Memory B cell (primary cell): Measurements from ENCODE around the gene PTPN21.
A peak's percentile ranks its signal among the peaks of the same experiment; 100 is the strongest.
"Not testable (repeated sequence)": the region's sequence is repeated elsewhere in the genome, so short reads cannot be mapped to it uniquely, and the experiment has no call there.

ENCODE experiments used
- ATAC-seq: fragments of 150-1000 bp; cut with Tn5 transposase; 2 replicates; pipeline ENCODE4 v1.10.0; 2021; ENCODE audit warnings: low read depth, mild to moderate bottlenecking, moderate library complexity
- DNase-seq, 2 donors: peaks; one replicate each; pipeline ENCODE4 v3.0.0; 2022; ENCODE audit warnings: low spot score in 2 of 2
- H3K27ac Mint-ChIP-seq: one replicate; pipeline ENCODE4 v1.8.0; 2022; ENCODE audit warnings: mild to moderate bottlenecking, moderate library complexity, mixed read lengths
- H3K27me3 Mint-ChIP-seq: one replicate; pipeline ENCODE4 v1.8.0; 2022; ENCODE audit warnings: mixed read lengths
- H3K36me3 Mint-ChIP-seq: one replicate; pipeline ENCODE4 v1.8.0; 2022; ENCODE audit warnings: mild to moderate bottlenecking, mixed read lengths
- H3K4me1 Mint-ChIP-seq: one replicate; pipeline ENCODE4 v1.8.0; 2022; ENCODE audit warnings: mixed read lengths
- H3K4me3 Mint-ChIP-seq: one replicate; pipeline ENCODE4 v1.8.0; 2022; ENCODE audit warnings: mild to moderate bottlenecking, moderate library complexity, mixed read lengths
- H3K9me3 Mint-ChIP-seq: one replicate; pipeline ENCODE4 v1.8.0; 2022; ENCODE audit warnings: mixed read lengths

Gene PTPN21

GRCh38 chr14:88545256-88545655 is 9.6 kb downstream of the PTPN21 start:
- Mint-ChIP-seq H3K4me3 (no peak overlapping the region), H3K27ac (no peak overlapping the region), H3K36me3 (no peaks in the 10 kb centered on the region), H3K9me3 (no peaks in the 10 kb centered on the region), H3K4me1 (no peaks in the 10 kb centered on the region), H3K27me3 (no peaks in the 10 kb centered on the region)
- no peak for DNase-seq
- no peak for ATAC-seq

- H3K27ac Mint-ChIP-seq = no peak overlapping the region
- no peaks in the 10 kb centered on the region for H3K4me1 Mint-ChIP-seq
- H3K27me3 Mint-ChIP-seq = no peaks in the 10 kb centered on the region
- no peak overlapping the region for H3K4me3 Mint-ChIP-seq
- H3K36me3 Mint-ChIP-seq = no peaks in the 10 kb centered on the region
- H3K9me3 Mint-ChIP-seq = no peaks in the 10 kb centered on the region
- ATAC-seq (no peak), DNase-seq (no peak)
Observed at GRCh38 chr14:88542857-88543795, 11.7 kb downstream of the PTPN21 start.

- Mint-ChIP-seq H3K9me3 (no peaks in the 10 kb centered on the region), H3K27me3 (no peaks in the 10 kb centered on the region), H3K4me3 (no peak overlapping the region), H3K27ac (no peak overlapping the region), H3K4me1 (no peaks in the 10 kb centered on the region), H3K36me3 (no peaks in the 10 kb centered on the region)
- ATAC-seq = no peak
- no peak for DNase-seq
Observed at GRCh38 chr14:88541324-88541723, 13.5 kb downstream of the PTPN21 start.

- no peak for ATAC-seq
- no peak for DNase-seq
- Mint-ChIP-seq H3K4me1 (peaks cover 5% of the 10 kb centered on the region), H3K27me3 (no peaks in the 10 kb centered on the region), H3K27ac (no peak overlapping the region), H3K36me3 (no peaks in the 10 kb centered on the region), H3K4me3 (no peak overlapping the region), H3K9me3 (no peaks in the 10 kb centered on the region)
Observed at GRCh38 chr14:88535813-88536212, 19.0 kb downstream of the PTPN21 start.

- no peaks in the 10 kb centered on the region for H3K36me3 Mint-ChIP-seq
- H3K4me3 Mint-ChIP-seq = no peak overlapping the region
- peak; percentile 35 for ATAC-seq
- no peak for DNase-seq
- peaks cover 5% of the 10 kb centered on the region for H3K4me1 Mint-ChIP-seq
- peaks cover 3% of the 10 kb centered on the region for H3K27me3 Mint-ChIP-seq
- peaks cover 5% of the 10 kb centered on the region for H3K9me3 Mint-ChIP-seq
- no peak overlapping the region for H3K27ac Mint-ChIP-seq
Observed at GRCh38 chr14:88535149-88535548, 19.7 kb downstream of the PTPN21 start.

GRCh38 chr14:88533064-88533602 is 21.7 kb downstream of the PTPN21 start:
- H3K4me1 Mint-ChIP-seq = peaks cover 5% of the 10 kb centered on the region
- H3K27ac Mint-ChIP-seq = no peak overlapping the region
- ATAC-seq (no peak), DNase-seq (no peak)
- no peak overlapping the region for H3K4me3 Mint-ChIP-seq
- peaks cover 6% of the 10 kb centered on the region for H3K36me3 Mint-ChIP-seq
- H3K27me3 Mint-ChIP-seq = peaks cover 10% of the 10 kb centered on the region
- H3K9me3 Mint-ChIP-seq = peaks cover 13% of the 10 kb centered on the region

- H3K4me3 Mint-ChIP-seq, ATAC-seq, H3K36me3 Mint-ChIP-seq, H3K27ac Mint-ChIP-seq, DNase-seq, H3K4me1 Mint-ChIP-seq: not testable (repeated sequence)
- Mint-ChIP-seq H3K9me3 (peaks cover 16% of the 10 kb centered on the region), H3K27me3 (peaks cover 18% of the 10 kb centered on the region)
Observed at GRCh38 chr14:88529889-88530288, 24.9 kb downstream of the PTPN21 start.

GRCh38 chr14:88522393-88522792 is 32.4 kb downstream of the PTPN21 start:
- H3K4me3 Mint-ChIP-seq = no peak overlapping the region
- DNase-seq = no peak
- ATAC-seq = no peak
- no peaks in the 10 kb centered on the region for H3K9me3 Mint-ChIP-seq
- no peaks in the 10 kb centered on the region for H3K4me1 Mint-ChIP-seq
- no peak overlapping the region for H3K27ac Mint-ChIP-seq
- H3K27me3 Mint-ChIP-seq = peaks cover 8% of the 10 kb centered on the region
- no peaks in the 10 kb centered on the region for H3K36me3 Mint-ChIP-seq

GRCh38 chr14:88521818-88522217 is 33.0 kb downstream of the PTPN21 start:
- Mint-ChIP-seq H3K4me1 (peaks cover 2% of the 10 kb centered on the region), H3K4me3 (no peak overlapping the region), H3K9me3 (no peaks in the 10 kb centered on the region), H3K27ac (no peak overlapping the region), H3K27me3 (peaks cover 7% of the 10 kb centered on the region), H3K36me3 (no peaks in the 10 kb centered on the region)
- ATAC-seq = no peak
- no peak for DNase-seq

GRCh38 chr14:88519907-88520306 is 34.9 kb downstream of the PTPN21 start:
- no peak for DNase-seq
- no peak for ATAC-seq
- peaks cover 10% of the 10 kb centered on the region for H3K27me3 Mint-ChIP-seq
- peaks cover 4% of the 10 kb centered on the region for H3K4me1 Mint-ChIP-seq
- H3K27ac Mint-ChIP-seq = no peak overlapping the region
- H3K4me3 Mint-ChIP-seq = no peak overlapping the region
- H3K9me3 Mint-ChIP-seq = no peaks in the 10 kb centered on the region
- H3K36me3 Mint-ChIP-seq = no peaks in the 10 kb centered on the region

GRCh38 chr14:88518592-88519512 is 36.0 kb downstream of the PTPN21 start:
- Mint-ChIP-seq H3K4me1 (peaks cover 4% of the 10 kb centered on the region), H3K27ac (no peak overlapping the region), H3K27me3 (peaks cover 10% of the 10 kb centered on the region), H3K4me3 (no peak overlapping the region), H3K9me3 (no peaks in the 10 kb centered on the region), H3K36me3 (no peaks in the 10 kb centered on the region)
- ATAC-seq (no peak), DNase-seq (no peak)

- H3K36me3 Mint-ChIP-seq = no peaks in the 10 kb centered on the region
- no peak overlapping the region for H3K27ac Mint-ChIP-seq
- peaks cover 4% of the 10 kb centered on the region for H3K4me1 Mint-ChIP-seq
- H3K4me3 Mint-ChIP-seq = no peak overlapping the region
- ATAC-seq = no peak
- H3K9me3 Mint-ChIP-seq = no peaks in the 10 kb centered on the region
- DNase-seq = no peak
- H3K27me3 Mint-ChIP-seq = peaks cover 8% of the 10 kb centered on the region
Observed at GRCh38 chr14:88516861-88517357, 37.9 kb downstream of the PTPN21 start.

- H3K36me3 Mint-ChIP-seq = no peaks in the 10 kb centered on the region
- DNase-seq (no peak), ATAC-seq (no peak)
- no peak overlapping the region for H3K27ac Mint-ChIP-seq
- no peaks in the 10 kb centered on the region for H3K9me3 Mint-ChIP-seq
- peaks cover 4% of the 10 kb centered on the region for H3K4me1 Mint-ChIP-seq
- no peak overlapping the region for H3K4me3 Mint-ChIP-seq
- peaks cover 8% of the 10 kb centered on the region for H3K27me3 Mint-ChIP-seq
Observed at GRCh38 chr14:88515499-88516221, 39.1 kb downstream of the PTPN21 start.
